Stromal cell of bone marrow (primary cell): ENCODE data around the gene ZNF83.
"Not testable (repeated sequence)": the region's sequence is repeated elsewhere in the genome, so short reads cannot be mapped to it uniquely, and the experiment has no call there.

Experiments used
- DNase-seq: peaks from one replicate; pipeline ENCODE4 v3.0.0-alpha.2; 2012; ENCODE audit warnings: low read depth

The ZNF83 gene

GRCh38 chr19:52569638-52569999 is 68.5 kb downstream of the ZNF83 start:
- DNase-seq, result not testable (repeated sequence)

- no peak for DNase-seq
These were observed 70.2 kb downstream of the ZNF83 start for GRCh38 chr19:52567921-52568320.

- DNase-seq, result no peak
These were observed 71.6 kb downstream of the ZNF83 start for GRCh38 chr19:52566588-52566987.

- no peak for DNase-seq
These were observed 72.0 kb downstream of the ZNF83 start for GRCh38 chr19:52566121-52566520.
